H9 (cell line): ENCODE results near the gene WLS. TPM values are rescaled to one million over a fixed set of nuclear protein-coding genes. Genes with fewer than 3 reads are reported as not detected.

ENCODE experiments used
- DNase-seq: peaks from one replicate; pipeline ENCODE4 v3.0.0-alpha.2; 2017
- H2AFZ ChIP-seq: one replicate; pipeline ENCODE4 v1.6.1; 2013; ENCODE audit warnings: mild to moderate bottlenecking, low read length, control low read depth, moderate library complexity
- H2AK5ac ChIP-seq: 2 replicates; pipeline ENCODE4 v1.6.1; 2013; ENCODE audit warnings: low read length, control low read depth, mixed read lengths; ENCODE audit not compliant: insufficient read length
- H2BK120ac ChIP-seq: one replicate; pipeline ENCODE4 v1.6.1; 2013; ENCODE audit warnings: low read depth, mild to moderate bottlenecking, low read length, control low read depth, inconsistent platforms; ENCODE audit not compliant: poor library complexity, severe bottlenecking
- H2BK12ac ChIP-seq: 2 replicates; pipeline ENCODE4 v1.6.1; 2013; ENCODE audit warnings: low read length, control low read depth, mixed read lengths, low read depth; ENCODE audit not compliant: insufficient read length
- H2BK15ac ChIP-seq: 2 replicates; pipeline ENCODE4 v1.6.1; 2013; ENCODE audit warnings: low read depth, low read length, control low read depth
- H2BK20ac ChIP-seq: one replicate; pipeline ENCODE4 v1.6.1; 2013; ENCODE audit warnings: low read depth, mild to moderate bottlenecking, low read length, control low read depth, inconsistent platforms; ENCODE audit not compliant: poor library complexity, severe bottlenecking
- H2BK5ac ChIP-seq: 2 replicates; pipeline ENCODE4 v1.6.1; 2013; ENCODE audit warnings: low read length, control low read depth, mixed read lengths; ENCODE audit not compliant: insufficient read length
- H3K14ac ChIP-seq: 2 replicates; pipeline ENCODE4 v1.6.1; 2013; ENCODE audit warnings: low read length, control low read depth; ENCODE audit not compliant: insufficient read depth
- H3K18ac ChIP-seq: 2 replicates; pipeline ENCODE4 v1.6.1; 2013; ENCODE audit warnings: low read depth, mild to moderate bottlenecking, mixed read lengths, low read length, control low read depth; ENCODE audit not compliant: insufficient read length
- H3K23ac ChIP-seq: 2 replicates; pipeline ENCODE4 v1.6.1; 2013; ENCODE audit warnings: low read length, control low read depth, mixed read lengths, low read depth; ENCODE audit not compliant: insufficient read length
- H3K23me2 ChIP-seq: 2 replicates; pipeline ENCODE4 v1.6.1; 2013; ENCODE audit warnings: low read depth, mild to moderate bottlenecking, mixed read lengths, low read length, control low read depth; ENCODE audit not compliant: insufficient read length, poor library complexity, severe bottlenecking
- H3K27ac ChIP-seq: 2 replicates; pipeline ENCODE4 v1.5.1; 2013; ENCODE audit warnings: low read length, control low read depth, mixed read lengths, low read depth; ENCODE audit not compliant: insufficient read length
- H3K27me3 ChIP-seq: 2 replicates; pipeline ENCODE4 v1.6.1; 2013; ENCODE audit warnings: low read length, control low read depth, inconsistent platforms; ENCODE audit not compliant: insufficient read depth
- H3K4ac ChIP-seq: 2 replicates; pipeline ENCODE4 v1.6.1; 2013; ENCODE audit warnings: low read depth, mild to moderate bottlenecking, control low read depth, inconsistent platforms, low read length, moderate library complexity
- H3K4me1 ChIP-seq: 2 replicates; pipeline ENCODE4 v1.6.1; 2013; ENCODE audit warnings: low read length, control low read depth, inconsistent platforms; ENCODE audit not compliant: insufficient read depth
- H3K4me2 ChIP-seq: 2 replicates; pipeline ENCODE4 v1.6.1; 2013; ENCODE audit warnings: low read length, control low read depth, mixed read lengths; ENCODE audit not compliant: insufficient read length, insufficient read depth
- H3K56ac ChIP-seq: 2 replicates; pipeline ENCODE4 v1.6.1; 2013; ENCODE audit warnings: low read depth, mild to moderate bottlenecking, mixed read lengths, low read length, control low read depth; ENCODE audit not compliant: insufficient read length
- H3K79me1 ChIP-seq: 2 replicates; pipeline ENCODE4 v1.6.1; 2013; ENCODE audit warnings: low read depth, mild to moderate bottlenecking, moderate library complexity, low read length, control low read depth, inconsistent platforms; ENCODE audit not compliant: insufficient read depth, poor library complexity, severe bottlenecking
- H3K79me2 ChIP-seq: 2 replicates; pipeline ENCODE4 v1.6.1; 2013; ENCODE audit warnings: low read length, control low read depth, inconsistent platforms; ENCODE audit not compliant: insufficient read depth
- H3K9ac ChIP-seq: 2 replicates; pipeline ENCODE4 v1.6.1; 2013; ENCODE audit warnings: low read length, control low read depth, mixed read lengths; ENCODE audit not compliant: insufficient read length; ENCODE audit errors: extremely low read depth
- H3K9me3 ChIP-seq: one replicate; pipeline ENCODE4 v1.6.1; 2013; ENCODE audit warnings: low read depth, low read length, inconsistent platforms; ENCODE audit not compliant: control insufficient read depth
- H3T11ph ChIP-seq: one replicate; pipeline ENCODE4 v1.6.1; 2013; ENCODE audit warnings: mild to moderate bottlenecking, low read length, control low read depth, inconsistent platforms
- H4K20me1 ChIP-seq: one replicate; pipeline ENCODE4 v1.6.1; 2013; ENCODE audit not compliant: control insufficient read depth, insufficient read length, insufficient read depth
- H4K5ac ChIP-seq: 2 replicates; pipeline ENCODE4 v1.6.1; 2013; ENCODE audit warnings: low read depth, mild to moderate bottlenecking, mixed read lengths, low read length, control low read depth; ENCODE audit not compliant: insufficient read length
- H4K8ac ChIP-seq: replicated peaks from 2 replicates; pipeline ENCODE4 v1.6.1; 2013; ENCODE audit warnings: low read length, control low read depth, mixed read lengths, low read depth; ENCODE audit not compliant: insufficient read length
- H4K91ac ChIP-seq: 2 replicates; pipeline ENCODE4 v1.6.1; 2013; ENCODE audit warnings: low read depth, mild to moderate bottlenecking, moderate library complexity, mixed read lengths, low read length, control low read depth; ENCODE audit not compliant: insufficient read length
- H3K27ac Mint-ChIP-seq, 3 experiments: 2 replicates in 2 of 3; 3 replicates in 1 of 3; pipeline ENCODE4 v1.8.0; 2020 to 2021; ENCODE audit warnings: mixed read lengths in 3 of 3, mild to moderate bottlenecking in 1 of 3, moderate library complexity in 1 of 3
- H3K27me3 Mint-ChIP-seq: 2 replicates; pipeline ENCODE4 v1.8.0; 2021; ENCODE audit warnings: low read depth, mild to moderate bottlenecking, moderate library complexity, mixed read lengths
- H3K36me3 Mint-ChIP-seq, 3 experiments: 2 replicates in 2 of 3; 3 replicates in 1 of 3; pipeline ENCODE4 v1.8.0; 2020 to 2021; ENCODE audit warnings: low read depth in 3 of 3, mixed read lengths in 3 of 3; ENCODE audit not compliant: insufficient read depth in 1 of 3
- H3K4me1 Mint-ChIP-seq, 2 experiments: 2 replicates each; pipeline ENCODE4 v1.8.0; 2020; ENCODE audit warnings: mixed read lengths in 2 of 2
- H3K4me3 Mint-ChIP-seq, 2 experiments: 2 replicates in 1 of 2; 3 replicates in 1 of 2; pipeline ENCODE4 v1.8.0; 2020 to 2021; ENCODE audit warnings: mild to moderate bottlenecking in 2 of 2, mixed read lengths in 2 of 2, moderate library complexity in 1 of 2
- H3K9me3 Mint-ChIP-seq, 2 experiments: 2 replicates in 1 of 2; 3 replicates in 1 of 2; pipeline ENCODE4 v1.8.0; 2020; ENCODE audit warnings: mild to moderate bottlenecking in 2 of 2, mixed read lengths in 2 of 2, moderate library complexity in 1 of 2
- CTCF ChIP-seq: fragments of 200-600 bp; sonication (generic); conservative IDR thresholded peaks from 3 replicates; pipeline ENCODE4 v1.8.0; 2021; ENCODE audit warnings: antibody characterized with exemption, mild to moderate bottlenecking
- WGBS: extraction: QIAGEN DNeasy Blood & Tissue Kit; methylation state at CpG from one replicate; pipeline ENCODE4 v1.1.7; 2013; ENCODE audit warnings: missing lambda C conversion rate, low lambda C conversion rate, mixed read lengths; ENCODE audit not compliant: insufficient read length; ENCODE audit errors: extremely low coverage; 5-methylcytosine and 5-hydroxymethylcytosine counted together
- total RNA-seq: library from RNA; stranded (reverse); gene quantifications from 2 replicates; pipeline ENCODE4 v1.2.1, GENCODE V29; 2021

WLS gene
- total RNA-seq, 1 experiment from 2014 or later, result 0.94 TPM

GRCh38 chr1:68131261-68131660 lies 101.1 kb downstream of the WLS start:
- Histone ChIP-seq H3K23ac (no peak overlapping the region), H2AFZ (no peak overlapping the region), H2BK12ac (no peak overlapping the region), H3K9ac (no peak overlapping the region), H3K79me2 (no peaks in the 10 kb centered on the region), H3K9me3 (no peaks in the 10 kb centered on the region), H3T11ph (no peak overlapping the region), H3K27ac (no peak overlapping the region), H3K4me1 (peaks cover 4% of the 10 kb centered on the region; the same call in 1 of the 2 replicates), H2AK5ac (no peak overlapping the region), H3K4me2 (no peak overlapping the region), H3K23me2 (no peaks in the 10 kb centered on the region), H3K27me3 (no peaks in the 10 kb centered on the region), H2BK5ac (no peak overlapping the region), H3K4ac (no peak overlapping the region), H2BK120ac (no peak overlapping the region), H4K8ac (no peak overlapping the region), H2BK20ac (no peak overlapping the region), H4K91ac (no peak overlapping the region), H4K20me1 (no peaks in the 10 kb centered on the region), H2BK15ac (no peak overlapping the region), H3K18ac (no peak overlapping the region), H3K56ac (no peak overlapping the region), H4K5ac (no peak overlapping the region), H3K79me1 (no peaks in the 10 kb centered on the region), H3K14ac (no peak overlapping the region)
- Mint-ChIP-seq H3K9me3 (no peaks in the 10 kb centered on the region), H3K27me3 (peaks cover 2% of the 10 kb centered on the region), H3K36me3 (no peaks in the 10 kb centered on the region; a peak in 1 of 7 replicates), H3K4me1 (peaks cover 5 to 8% of the 10 kb centered on the region in 2 experiments), H3K27ac (no peak overlapping the region; a peak in 1 of 7 replicates), H3K4me3 (no peak overlapping the region)
- no CpG with 5 or more reads among the region's 3 CpGs for WGBS
- DNase-seq, result no peak
- TF ChIP-seq CTCF, result no peak
